GM12874 (cell line): ENCODE data around the gene SP6.

Source experiments
- CTCF ChIP-seq: IDR thresholded peaks from 2 replicates; pipeline ENCODE4 v1.5.1; 2011; ENCODE audit warnings: low read depth, mild to moderate bottlenecking, control low read depth, low read length, moderate library complexity; ENCODE audit not compliant: insufficient read depth

SP6 gene

GRCh38 chr17:47843391-47843730 is 7.6 kb downstream of the SP6 start:
- TF ChIP-seq CTCF: no peak

GRCh38 chr17:47841488-47842291 is 9.3 kb downstream of the SP6 start:
- no peak for TF ChIP-seq CTCF

- peak; percentile 97 for TF ChIP-seq CTCF
Measured at GRCh38 chr17:47840742-47841487, 10.0 kb downstream of the SP6 start, which contains the start of gene SCRN2. SCRN2 (minus strand) TSS chr17:47841273; CDS start chr17:47840843, 430 bp downstream.

GRCh38 chr17:47840001-47840741 is 10.8 kb downstream of the SP6 start:
- TF ChIP-seq CTCF: no peak

GRCh38 chr17:47839071-47839470 is 11.9 kb downstream of the SP6 start:
- TF ChIP-seq CTCF: no peak

- TF ChIP-seq CTCF: no peak
Measured at GRCh38 chr17:47838636-47839035, 12.3 kb downstream of the SP6 start.

GRCh38 chr17:47837401-47838039 is 13.4 kb downstream of the SP6 start:
- TF ChIP-seq CTCF: no peak
